Right ventricle myocardium inferior (tissue), 1 donor: Measurements from ENCODE around the gene SPAG5. TPM values are rescaled to one million over a fixed set of nuclear protein-coding genes. Genes with fewer than 3 reads are reported as not detected.
"Not testable (repeated sequence)": the region's sequence is repeated elsewhere in the genome, so short reads cannot be mapped to it uniquely, and the experiment has no call there.

Source experiments
- ATAC-seq: fragments of 200-7000 bp; cut with Tn5 transposase; one replicate; pipeline ENCODE4 v1.9.1; 2020; ENCODE audit warnings: mild to moderate bottlenecking, moderate library complexity
- DNase-seq: peaks from one replicate; pipeline ENCODE4 v3.0.0; 2021; ENCODE audit errors: missing footprints
- intact Hi-C: fragments of 100-400 bp; cut with DNase I; formaldehyde crosslinking; loops from one replicate; pipeline ENCODE4 v1.11.0; 2022
- total RNA-seq: library from RNA; stranded (reverse); fragmentation: NEBNext Ultra II Directional; extraction: Animal tissue kit (Norgen Biotek cat#: 25700); gene quantifications from one replicate; pipeline ENCODE4 v1.2.1, GENCODE V29; 2021
- donor health status: DM: no; HTN: yes; CAD: no; lungs with severe emphysema.

Gene SPAG5
- total RNA-seq, 1 donor from 2014 or later, result 1.6 TPM

- no peak for DNase-seq
- ATAC-seq, result no peak
- intact Hi-C loops, result no loop called here
Observed at GRCh38 chr17:28615260-28615940, 16.6 kb upstream of the SPAG5 start.

GRCh38 chr17:28613931-28614381, 15.1 kb upstream of the SPAG5 start, which contains the start of gene RSKR:
Gene RSKR, minus strand, starts transcription at chr17:28614185. Its CDS starts 24 bp downstream, at chr17:28614161.
- intact Hi-C loops, result loop anchor here (2.0 kb wide), 2 partner anchors 65 to 119 kb away; no protein-coding TSS in a partner anchor
- no peak for DNase-seq
- no peak for ATAC-seq

GRCh38 chr17:28612936-28613872, 14.4 kb upstream of the SPAG5 start:
- intact Hi-C loops, result loop anchor here (2.0 kb wide), 2 partner anchors 64 to 118 kb away; no protein-coding TSS in a partner anchor
- ATAC-seq (peak; percentile 26), DNase-seq (no peak)

- intact Hi-C loops, result loop anchor here (2.0 kb wide), 2 partner anchors 64 to 118 kb away; no protein-coding TSS in a partner anchor
- ATAC-seq (no peak), DNase-seq (no peak)
Observed at GRCh38 chr17:28612531-28612930, 13.7 kb upstream of the SPAG5 start.

GRCh38 chr17:28610376-28610775, 11.6 kb upstream of the SPAG5 start:
- intact Hi-C loops, result no loop called here
- ATAC-seq (no peak), DNase-seq (no peak)

GRCh38 chr17:28604031-28604430, 5.2 kb upstream of the SPAG5 start:
- DNase-seq, ATAC-seq, intact Hi-C loops: not testable (repeated sequence)

- DNase-seq (peak; percentile 77), ATAC-seq (peak; percentile 59)
- intact Hi-C loops, result loop anchor here (5.0 kb wide), 1 partner anchor 47 kb away; the partner anchor contains the start of gene UNC119
Observed at GRCh38 chr17:28599311-28600184, 723 bp upstream of the SPAG5 start.

GRCh38 chr17:28598389-28598788, 436 bp downstream of the SPAG5 start:
- DNase-seq (no peak), ATAC-seq (no peak)
- intact Hi-C loops, result loop anchor here (5.0 kb wide), 1 partner anchor 46 kb away; the partner anchor contains the start of gene UNC119

GRCh38 chr17:28597606-28598383, 1.0 kb downstream of the SPAG5 start:
- DNase-seq, result no peak
- intact Hi-C loops, result loop anchor here (5.0 kb wide), 1 partner anchor 45 kb away; the partner anchor contains the start of gene UNC119
- no peak for ATAC-seq

GRCh38 chr17:28592260-28592659, 6.6 kb downstream of the SPAG5 start:
- no peak for ATAC-seq
- intact Hi-C loops, result no loop called here

GRCh38 chr17:28585851-28586250, 13.0 kb downstream of the SPAG5 start:
- intact Hi-C loops, result no loop called here
- DNase-seq, result no peak
- no peak for ATAC-seq

More at GRCh38 chr17:28592260-28592659, 6.6 kb downstream of the SPAG5 start:
- no peak for DNase-seq

- ATAC-seq (no peak), DNase-seq (no peak)
- intact Hi-C loops, result no loop called here
Observed at GRCh38 chr17:28584434-28584833, 14.4 kb downstream of the SPAG5 start.

- intact Hi-C loops, result no loop called here
- DNase-seq, result no peak
- no peak for ATAC-seq
Observed at GRCh38 chr17:28582513-28582912, 16.3 kb downstream of the SPAG5 start.

- ATAC-seq, result no peak
Observed at GRCh38 chr17:28580959-28581358, 17.9 kb downstream of the SPAG5 start.

GRCh38 chr17:28579526-28579925, 19.3 kb downstream of the SPAG5 start:
- DNase-seq, result no peak
- no peak for ATAC-seq
- intact Hi-C loops, result no loop called here

More at GRCh38 chr17:28580959-28581358, 17.9 kb downstream of the SPAG5 start:
- DNase-seq, result no peak
- intact Hi-C loops, result no loop called here

GRCh38 chr17:28578246-28579195, 20.3 kb downstream of the SPAG5 start:
- ATAC-seq, result no peak
- intact Hi-C loops, result no loop called here
- no peak for DNase-seq

- DNase-seq (no peak), ATAC-seq (no peak)
- intact Hi-C loops, result no loop called here
Observed at GRCh38 chr17:28577466-28577824, 21.4 kb downstream of the SPAG5 start.
